ENCODE data around the gene VGLL3. TPM values are rescaled to one million over a fixed set of nuclear protein-coding genes. Genes with fewer than 3 reads are reported as not detected.

VGLL3 gene
- total RNA-seq, 1 experiment from 2014 or later, result 0.15 TPM

DNA sequence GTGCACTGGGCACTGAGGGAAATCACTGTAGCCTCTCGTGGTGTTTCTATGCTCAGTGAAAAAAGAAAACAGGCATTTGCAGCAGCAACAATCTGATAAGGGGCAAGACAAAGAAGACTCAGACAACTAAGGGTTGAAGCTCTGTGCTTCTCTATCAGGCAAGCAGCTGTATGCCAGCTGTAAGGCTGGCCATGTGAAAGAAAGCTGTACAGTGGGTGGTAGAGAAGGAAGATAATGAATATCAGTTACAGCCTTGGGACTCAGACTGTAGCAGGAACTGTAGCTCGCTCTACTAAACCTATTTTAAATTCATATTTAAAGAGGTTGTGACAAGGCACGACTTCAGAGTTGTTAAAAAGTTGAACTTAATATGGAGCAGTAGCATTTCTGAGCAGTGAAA is 76.3 kb downstream of the VGLL3 start:
- no peaks in the 10 kb centered on the region for H3K36me3 ChIP-seq (ENCODE audit: control insufficient read depth, insufficient read depth, low read length)
- in situ Hi-C loops (cut with HindIII; ENCODE audit: low pct_unique_long_range_greater_than_20kb, low sequenced_read_pairs) (no loop called here), intact Hi-C loops (cut with micrococcal nuclease; ENCODE audit: unreplicated experiment) (no loop called here)
- H3K4me3 ChIP-seq (ENCODE audit: low read depth in 2 of 2, low read length in 2 of 2), result no peak overlapping the region
- no peak overlapping the region for H3K27ac ChIP-seq (ENCODE audit: low read length)
- no TSS peak for BruUV-seq (replicated peaks)
- TF ChIP-seq CTCF (IDR thresholded peaks at IDR 0.05), result no peak
- no peak for TF ChIP-seq REST (IDR thresholded peaks at IDR 0.05; ENCODE audit: insufficient read depth in 1 of 2, low read depth in 2 of 2, low read length in 1 of 2)
- TF ChIP-seq TCF7L2 (IDR thresholded peaks at IDR 0.05; ENCODE audit: low read depth, low read length), result no peak
- TF ChIP-seq SIN3A (IDR thresholded peaks at IDR 0.05; ENCODE audit: borderline replicate concordance, insufficient read depth, low read depth, low read length), result no peak
- TF ChIP-seq POLR2AphosphoS5 (IDR thresholded peaks at IDR 0.05; ENCODE audit: low read depth, low read length), result no peak
- H3K27me3 ChIP-seq (ENCODE audit: control insufficient read depth, insufficient read depth, low read length), result no peaks in the 10 kb centered on the region
- no peaks in the 10 kb centered on the region for H3K4me1 ChIP-seq (ENCODE audit: control insufficient read depth, insufficient read depth, low read length)
- ChIA-PET POLR2A (no interaction called here), CTCF (no interaction called here)
- ATAC-seq (no peak), DNase-seq (ENCODE audit: low read depth, low spot score) (no peak)
- no peaks in the 10 kb centered on the region for H3K9me3 ChIP-seq (ENCODE audit: control insufficient read depth, insufficient read depth, low read depth, low read length)

DNA sequence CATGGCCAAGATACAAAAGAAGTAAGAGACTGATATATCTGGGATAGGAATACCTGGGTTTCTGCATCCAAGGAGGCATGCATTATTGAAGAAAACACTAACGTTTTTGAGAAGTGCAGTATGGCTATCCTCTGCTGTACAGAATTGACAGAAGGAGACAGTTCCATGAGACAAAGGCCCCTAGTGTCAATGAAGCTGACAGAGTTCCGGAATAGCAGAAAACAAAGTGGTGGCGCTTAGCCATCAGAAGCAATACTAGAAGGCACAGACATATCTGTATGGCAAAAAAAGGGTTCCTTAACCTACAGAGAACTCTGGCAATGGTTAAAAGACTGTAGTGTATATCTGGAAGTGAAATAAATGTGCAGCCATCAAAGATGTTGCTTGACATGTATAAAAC is 77.8 kb downstream of the VGLL3 start:
- TF ChIP-seq POLR2AphosphoS5 (IDR thresholded peaks at IDR 0.05; ENCODE audit: low read depth, low read length) (no peak), TCF7L2 (IDR thresholded peaks at IDR 0.05; ENCODE audit: low read depth, low read length) (no peak), CTCF (IDR thresholded peaks at IDR 0.05) (no peak), SIN3A (IDR thresholded peaks at IDR 0.05; ENCODE audit: borderline replicate concordance, insufficient read depth, low read depth, low read length) (no peak), REST (IDR thresholded peaks at IDR 0.05; ENCODE audit: insufficient read depth in 1 of 2, low read depth in 2 of 2, low read length in 1 of 2) (no peak)
- H3K4me3 ChIP-seq (ENCODE audit: low read depth in 2 of 2, low read length in 2 of 2), result no peak overlapping the region
- no peaks in the 10 kb centered on the region for H3K9me3 ChIP-seq (ENCODE audit: control insufficient read depth, insufficient read depth, low read depth, low read length)
- no peaks in the 10 kb centered on the region for H3K27me3 ChIP-seq (ENCODE audit: control insufficient read depth, insufficient read depth, low read length)
- H3K27ac ChIP-seq (ENCODE audit: low read length), result no peak overlapping the region
- H3K36me3 ChIP-seq (ENCODE audit: control insufficient read depth, insufficient read depth, low read length), result no peaks in the 10 kb centered on the region
- H3K4me1 ChIP-seq (ENCODE audit: control insufficient read depth, insufficient read depth, low read length), result no peaks in the 10 kb centered on the region
- in situ Hi-C loops (cut with HindIII; ENCODE audit: low pct_unique_long_range_greater_than_20kb, low sequenced_read_pairs) (no loop called here), intact Hi-C loops (cut with micrococcal nuclease; ENCODE audit: unreplicated experiment) (no loop called here)
- POLR2A ChIA-PET, result no interaction called here
- ATAC-seq (no peak), DNase-seq (ENCODE audit: low read depth, low spot score) (no peak)
- no TSS peak for BruUV-seq (replicated peaks)
- CTCF ChIA-PET, result no interaction called here
